OCI-LY1 (cell line): ENCODE results near the gene SERPINE1.

ENCODE experiments used
- H2AFZ ChIP-seq: fragments of 200-600 bp; sonication (generic), shearing (Covaris generic); 2 replicates; pipeline ENCODE4 v1.6.0; 2014; ENCODE audit warnings: antibody characterized with exemption, mild to moderate bottlenecking, low read length
- H3F3A ChIP-seq: fragments of 200-600 bp; sonication (generic), shearing (Covaris generic); 2 replicates; pipeline ENCODE4 v1.6.0; 2014; ENCODE audit warnings: mild to moderate bottlenecking, antibody characterized with exemption, low read length, moderate library complexity; ENCODE audit not compliant: insufficient read depth
- H3K27ac ChIP-seq: fragments of 200-600 bp; sonication (generic); 2 replicates; pipeline ENCODE4 v1.5.1; 2014; ENCODE audit warnings: low read length, mixed run types, mild to moderate bottlenecking, low read depth; ENCODE audit not compliant: poor library complexity, severe bottlenecking
- H3K27me3 ChIP-seq: fragments of 200-600 bp; sonication (generic); 2 replicates; pipeline ENCODE4 v1.6.0; 2014; ENCODE audit warnings: antibody characterized with exemption, mild to moderate bottlenecking, low read length, moderate library complexity; ENCODE audit not compliant: insufficient read depth
- H3K36me3 ChIP-seq: fragments of 200-600 bp; sonication (generic); 2 replicates; pipeline ENCODE4 v1.6.1; 2014; ENCODE audit warnings: mild to moderate bottlenecking, antibody characterized with exemption, low read length, moderate library complexity, mixed read lengths; ENCODE audit not compliant: insufficient read depth
- H3K4me1 ChIP-seq: fragments of 200-600 bp; sonication (generic); 2 replicates; pipeline ENCODE4 v1.5.1; 2014; ENCODE audit warnings: mild to moderate bottlenecking, low read length, moderate library complexity; ENCODE audit not compliant: insufficient read depth, severe bottlenecking
- H3K4me2 ChIP-seq: fragments of 200-600 bp; sonication (generic), shearing (Covaris generic); 2 replicates; pipeline ENCODE4 v1.6.1; 2014; ENCODE audit warnings: low read length
- H3K4me3 ChIP-seq: fragments of 200-600 bp; sonication (generic); 2 replicates; pipeline ENCODE4 v1.5.1; 2014; ENCODE audit warnings: low read length, low read depth, mild to moderate bottlenecking, mixed read lengths; ENCODE audit not compliant: poor library complexity, severe bottlenecking
- H3K79me2 ChIP-seq: fragments of 200-600 bp; shearing (Covaris generic); 2 replicates; pipeline ENCODE4 v1.6.1; 2016; ENCODE audit warnings: mixed run types, low read length, mixed read lengths; ENCODE audit not compliant: insufficient read depth
- H3K9ac ChIP-seq: fragments of 200-600 bp; sonication (generic), shearing (Covaris generic); 2 replicates; pipeline ENCODE4 v1.6.1; 2014; ENCODE audit warnings: mild to moderate bottlenecking, low read length, mixed read lengths
- H3K9me2 ChIP-seq: fragments of 200-600 bp; sonication (generic), shearing (Covaris generic); 2 replicates; pipeline ENCODE4 v1.6.1; 2014; ENCODE audit warnings: low read depth, mild to moderate bottlenecking, low read length, mixed read lengths
- H3K9me3 ChIP-seq: fragments of 200-600 bp; shearing (Covaris generic); 2 replicates; pipeline ENCODE4 v1.6.1; 2014; ENCODE audit warnings: low read length, mixed read lengths
- H4K20me1 ChIP-seq: fragments of 200-600 bp; sonication (generic), shearing (Covaris generic); 2 replicates; pipeline ENCODE4 v1.6.0; 2016; ENCODE audit warnings: mild to moderate bottlenecking, low read length; ENCODE audit not compliant: insufficient read depth
- CTCF ChIP-seq: fragments of 200-600 bp; sonication (generic), shearing (Covaris generic); IDR thresholded peaks from 2 replicates; pipeline ENCODE4 v1.5.1; 2017; ENCODE audit warnings: mild to moderate bottlenecking, antibody characterized with exemption, low read length, moderate library complexity, mixed read lengths
- EZH2 ChIP-seq: fragments of 200-600 bp; sonication (generic), shearing (Covaris generic); IDR thresholded peaks from 2 replicates; pipeline ENCODE4 v1.8.0; 2017; ENCODE audit warnings: borderline replicate concordance, mixed run types, mild to moderate bottlenecking, antibody characterized with exemption, low read length, moderate library complexity, mixed read lengths

SERPINE1 gene

GRCh38 chr7:101151908-101152651 is 25.2 kb downstream of the SERPINE1 start:
- no peak overlapping the region for H3K27ac ChIP-seq
- H3K4me2 ChIP-seq, result no peak overlapping the region
- H3K9me3 ChIP-seq, result no peaks in the 10 kb centered on the region
- H3K79me2 ChIP-seq, result 0 out of 2 replicates have a peak, but pooled peaks cover 4% of the 10 kb centered on the region
- peaks cover 23% of the 10 kb centered on the region for H3K4me1 ChIP-seq
- 0 out of 2 replicates have a peak, but pooled peaks cover 6% of the 10 kb centered on the region for H3K27me3 ChIP-seq
- TF ChIP-seq EZH2 (no peak), CTCF (no peak)
- no peak overlapping the region for H3K4me3 ChIP-seq
- no peaks in the 10 kb centered on the region for H3K9me2 ChIP-seq
- H2AFZ ChIP-seq, result no peak overlapping the region
- no peak overlapping the region for H3K9ac ChIP-seq
- H4K20me1 ChIP-seq, result no peaks in the 10 kb centered on the region
- no peaks in the 10 kb centered on the region for H3F3A ChIP-seq
- H3K36me3 ChIP-seq, result peaks cover 2% of the 10 kb centered on the region; the same call in 1 of the 2 replicates

DNA sequence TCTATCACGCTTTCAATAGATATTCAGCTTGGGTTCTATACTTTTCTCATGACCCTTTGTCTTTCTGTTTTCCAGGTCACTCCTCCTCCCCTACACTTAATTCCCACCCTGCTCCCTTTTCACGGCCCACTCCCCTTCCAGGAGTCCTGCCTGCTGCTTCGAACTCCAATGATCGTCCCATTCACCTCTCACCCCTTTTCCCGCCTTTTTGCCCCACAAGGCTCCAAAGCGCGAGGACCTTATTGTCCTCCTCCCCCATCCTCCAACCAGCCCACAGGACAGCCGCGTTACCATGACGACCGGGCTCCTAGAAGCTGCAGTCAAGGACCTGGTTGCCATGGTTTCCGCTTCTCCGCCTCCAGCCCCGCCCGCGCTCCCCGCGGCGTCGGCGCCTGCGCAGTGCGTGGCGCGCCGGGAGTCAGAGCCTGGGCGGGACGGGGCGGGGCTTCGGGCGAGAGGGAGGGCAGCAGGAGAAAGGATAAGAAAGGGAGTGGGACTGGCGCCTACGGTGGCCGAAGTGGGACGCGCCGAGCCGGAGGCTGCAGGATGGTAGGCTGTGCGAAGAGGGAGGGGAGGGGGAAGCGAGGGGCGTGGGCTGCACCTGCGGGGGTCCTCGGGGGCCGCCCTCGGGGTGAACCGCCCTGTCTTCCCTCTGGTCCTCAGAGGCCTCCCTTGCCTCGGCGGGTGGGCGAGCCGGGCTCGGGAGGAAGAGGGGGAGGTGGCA is 27.2 kb downstream of the SERPINE1 start, which contains the start of gene AP1S1:
AP1S1 (plus strand) TSS at position 508 of the 724 bp plus-strand sequence; CDS start at position 547, 39 bp downstream.
- H3K4me1 ChIP-seq, result peaks cover 26% of the 10 kb centered on the region
- H2AFZ ChIP-seq, result no peak within 1 kb of the TSS
- 0 out of 2 replicates have a peak, but pooled peaks cover 4% of the 10 kb centered on the region for H3K79me2 ChIP-seq
- H3K9me3 ChIP-seq, result no peaks in the 10 kb centered on the region
- peak within 1 kb of the TSS; percentile 79 for H3K4me3 ChIP-seq
- H3K27me3 ChIP-seq, result no peaks in the 10 kb centered on the region
- H3K4me2 ChIP-seq, result peak within 1 kb of the TSS; percentile 84
- H3K36me3 ChIP-seq, result peaks cover 12% of the 10 kb centered on the region; the same call in 1 of the 2 replicates
- no peaks in the 10 kb centered on the region for H3F3A ChIP-seq
- TF ChIP-seq CTCF (no peak), EZH2 (no peak)
- no peaks in the 10 kb centered on the region for H4K20me1 ChIP-seq
- peak within 1 kb of the TSS; percentile 77 for H3K9ac ChIP-seq
- H3K9me2 ChIP-seq, result no peaks in the 10 kb centered on the region
- peak within 1 kb of the TSS; percentile 6 for H3K27ac ChIP-seq

DNA sequence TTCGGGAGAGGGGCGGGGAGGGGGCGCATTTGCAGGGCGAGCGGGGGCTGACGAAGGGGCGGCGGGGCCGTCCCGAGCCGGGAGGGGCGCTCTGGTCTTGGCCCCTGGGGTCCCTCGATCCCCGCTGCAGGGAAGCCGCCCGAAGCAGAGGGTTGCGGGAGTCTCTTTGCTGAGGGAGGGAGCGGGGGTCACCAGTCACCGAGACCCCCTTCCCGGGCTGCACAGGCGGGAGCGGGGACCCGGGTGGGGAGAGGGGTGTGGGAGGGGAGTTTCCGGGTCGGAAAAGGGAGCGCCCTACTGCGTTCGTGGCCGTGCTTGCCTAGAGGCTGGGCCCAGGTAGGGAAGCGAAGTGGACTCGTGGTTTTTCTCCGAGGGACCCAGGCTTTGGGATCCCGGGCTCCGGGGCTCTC is 27.8 kb downstream of the SERPINE1 start:
- Histone ChIP-seq H3F3A (no peaks in the 10 kb centered on the region), H2AFZ (no peak overlapping the region), H3K27me3 (no peaks in the 10 kb centered on the region)

More for the DNA sequence above, 27.8 kb downstream of the SERPINE1 start:
- 0 out of 2 replicates have a peak, but pooled peaks cover 4% of the 10 kb centered on the region for H3K79me2 ChIP-seq
- peak overlapping the region; percentile 84 for H3K4me2 ChIP-seq
- H3K9me3 ChIP-seq, result no peaks in the 10 kb centered on the region
- TF ChIP-seq CTCF (no peak), EZH2 (no peak)
- H4K20me1 ChIP-seq, result no peaks in the 10 kb centered on the region
- H3K4me1 ChIP-seq, result peaks cover 26% of the 10 kb centered on the region
- peaks cover 17% of the 10 kb centered on the region; the same call in 1 of the 2 replicates for H3K36me3 ChIP-seq
- H3K9ac ChIP-seq, result peak overlapping the region; percentile 77
- H3K9me2 ChIP-seq, result no peaks in the 10 kb centered on the region
- H3K4me3 ChIP-seq, result peak overlapping the region; percentile 79
- H3K27ac ChIP-seq, result peak overlapping the region; percentile 6
